Mesenchymal stem cell (in vitro differentiated cells and primary cell): Measurements from ENCODE around the gene CHAF1B.

ENCODE experiments used
- DNase-seq: peaks from one replicate; pipeline ENCODE4 v3.0.0-alpha.2; 2013
- H2AFZ ChIP-seq: one replicate; pipeline ENCODE4 v1.6.1; 2013; ENCODE audit warnings: low read depth, mild to moderate bottlenecking, control low read depth, inconsistent platforms, low read length, moderate library complexity
- H2AK5ac ChIP-seq: 2 replicates; pipeline ENCODE4 v1.6.1; 2013; ENCODE audit warnings: low read length, moderate library complexity, mild to moderate bottlenecking, inconsistent platforms; ENCODE audit not compliant: severe bottlenecking
- H2BK120ac ChIP-seq: one replicate; pipeline ENCODE4 v1.6.1; 2013; ENCODE audit warnings: low read depth, mild to moderate bottlenecking, inconsistent platforms, low read length, moderate library complexity
- H2BK12ac ChIP-seq, 2 experiments: one replicate each; pipeline ENCODE4 v1.6.1; 2013; ENCODE audit warnings: inconsistent platforms in 2 of 2, low read length in 2 of 2, mild to moderate bottlenecking in 2 of 2, moderate library complexity in 2 of 2, control low read depth in 1 of 2
- H2BK15ac ChIP-seq: one replicate; pipeline ENCODE4 v1.6.1; 2013; ENCODE audit warnings: mild to moderate bottlenecking, low read depth, inconsistent platforms; ENCODE audit not compliant: poor library complexity, severe bottlenecking
- H2BK5ac ChIP-seq: 2 replicates; pipeline ENCODE4 v1.6.1; 2013; ENCODE audit warnings: low read depth, mild to moderate bottlenecking, low read length, control low read depth, inconsistent platforms; ENCODE audit not compliant: poor library complexity, severe bottlenecking
- H3K14ac ChIP-seq, 2 experiments: one replicate each; pipeline ENCODE4 v1.6.1; 2013; ENCODE audit warnings: inconsistent platforms in 2 of 2, low read length in 2 of 2, control low read depth in 1 of 2, mild to moderate bottlenecking in 1 of 2, moderate library complexity in 1 of 2
- H3K18ac ChIP-seq, 2 experiments: one replicate each; pipeline ENCODE4 v1.6.1; 2013; ENCODE audit warnings: inconsistent platforms in 2 of 2, low read length in 2 of 2, control low read depth in 1 of 2, low read depth in 1 of 2, mild to moderate bottlenecking in 1 of 2
- H3K23ac ChIP-seq, 2 experiments: one replicate each; pipeline ENCODE4 v1.6.1; 2013; ENCODE audit warnings: inconsistent platforms in 2 of 2, low read length in 2 of 2, mild to moderate bottlenecking in 2 of 2, moderate library complexity in 2 of 2, control low read depth in 1 of 2
- H3K27ac ChIP-seq: 2 replicates; pipeline ENCODE4 v1.5.1; 2013; ENCODE audit warnings: mild to moderate bottlenecking, moderate library complexity, low read length, control low read depth, inconsistent platforms; ENCODE audit not compliant: poor library complexity, severe bottlenecking
- H3K27me3 ChIP-seq, 2 experiments: 2 replicates each; pipeline versions ENCODE4 v1.6.1 to v1.7.0; 2013; ENCODE audit warnings: low read length in 2 of 2, mild to moderate bottlenecking in 2 of 2, moderate library complexity in 2 of 2, control low read depth in 1 of 2, inconsistent platforms in 1 of 2; ENCODE audit not compliant: control insufficient read depth in 1 of 2, insufficient read depth in 1 of 2
- H3K36me3 ChIP-seq, 2 experiments: 2 replicates each; pipeline versions ENCODE4 v1.6.1 to v1.7.0; 2013; ENCODE audit warnings: low read length in 2 of 2, control low read depth in 1 of 2, inconsistent platforms in 1 of 2, low read depth in 1 of 2, mild to moderate bottlenecking in 1 of 2; ENCODE audit not compliant: insufficient read depth in 2 of 2, control insufficient read depth in 1 of 2
- H3K4ac ChIP-seq, 2 experiments: one replicate each; pipeline ENCODE4 v1.6.1; 2013; ENCODE audit warnings: inconsistent platforms in 2 of 2, low read length in 2 of 2, mild to moderate bottlenecking in 2 of 2, moderate library complexity in 2 of 2, control low read depth in 1 of 2, low read depth in 1 of 2
- H3K4me1 ChIP-seq: 2 replicates; pipeline ENCODE4 v1.6.1; 2013; ENCODE audit warnings: low read depth, low read length, control low read depth; ENCODE audit not compliant: control insufficient read depth, insufficient read depth
- H3K4me2 ChIP-seq: 2 replicates; pipeline ENCODE4 v1.6.1; 2013; ENCODE audit warnings: low read length, mild to moderate bottlenecking, inconsistent platforms; ENCODE audit not compliant: poor library complexity, severe bottlenecking
- H3K4me3 ChIP-seq, 2 experiments: 2 replicates each; pipeline versions ENCODE4 v1.5.1 to v1.7.0; 2013; ENCODE audit warnings: low read length in 2 of 2, mild to moderate bottlenecking in 2 of 2, control low read depth in 1 of 2, low read depth in 1 of 2; ENCODE audit not compliant: insufficient read depth in 1 of 2
- H3K79me1 ChIP-seq: replicated peaks from 2 replicates; pipeline ENCODE4 v1.6.1; 2013; ENCODE audit warnings: mild to moderate bottlenecking, control low read depth, low read length, inconsistent platforms; ENCODE audit not compliant: poor library complexity, severe bottlenecking
- H3K9ac ChIP-seq: 2 replicates; pipeline ENCODE4 v1.7.0; 2013; ENCODE audit warnings: mild to moderate bottlenecking, low read length, moderate library complexity
- H3K9me3 ChIP-seq: 2 replicates; pipeline ENCODE4 v1.7.0; 2013; ENCODE audit warnings: mild to moderate bottlenecking, low read length; ENCODE audit not compliant: control insufficient read depth
- H4K8ac ChIP-seq: one replicate; pipeline ENCODE4 v1.6.1; 2013; ENCODE audit warnings: inconsistent platforms, mild to moderate bottlenecking, low read length, moderate library complexity
- H4K91ac ChIP-seq: one replicate; pipeline ENCODE4 v1.6.1; 2013; ENCODE audit warnings: mild to moderate bottlenecking, low read length, inconsistent platforms
- WGBS: methylation state at CpG from one replicate; pipeline ENCODE4 v1.1.7; 2013; ENCODE audit warnings: mixed read lengths; 5-methylcytosine and 5-hydroxymethylcytosine counted together

The CHAF1B gene

DNA sequence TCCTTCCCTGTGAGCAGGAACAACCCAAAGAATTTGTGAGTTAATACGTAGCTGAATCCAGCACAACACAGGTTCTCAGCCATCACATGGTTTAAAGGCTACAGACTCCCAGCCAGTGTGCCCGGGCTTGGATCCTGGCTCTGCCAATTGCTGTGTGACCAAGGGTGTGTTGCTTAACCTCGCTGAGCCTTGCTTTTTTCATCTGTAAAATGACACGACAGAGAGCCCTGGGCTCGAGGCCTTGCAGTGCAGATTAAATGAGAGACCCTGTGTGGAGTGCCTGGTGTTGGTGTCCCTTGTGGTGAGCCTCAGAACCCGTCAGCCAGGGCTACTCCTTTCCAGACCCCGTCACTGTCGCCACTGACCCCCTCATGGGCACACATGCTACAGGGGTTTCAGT is 39.4 kb downstream of the CHAF1B start:
- Histone ChIP-seq H3K9me3 (no peaks in the 10 kb centered on the region), H4K91ac (no peak overlapping the region), H3K4me1 (peaks cover 22% of the 10 kb centered on the region), H3K79me1 (no peaks in the 10 kb centered on the region), H3K23ac (no peak overlapping the region), H3K4ac (no peak overlapping the region), H2BK120ac (no peak overlapping the region), H3K4me2 (no peak overlapping the region), H3K4me3 (no peak overlapping the region), H3K36me3 (no peaks in the 10 kb centered on the region), H4K8ac (no peak overlapping the region), H3K27me3 (no peaks in the 10 kb centered on the region), H3K27ac (no peak overlapping the region), H3K18ac (no peak overlapping the region), H2AK5ac (peak overlapping the region; percentile 4), H2AFZ (no peak overlapping the region), H2BK15ac (no peak overlapping the region), H3K14ac (no peak overlapping the region), H2BK5ac (no peak overlapping the region), H2BK12ac (no peak overlapping the region), H3K9ac (no peak overlapping the region)
- no peak for DNase-seq
- 92% methylated on average over 8 of the region's 8 CpGs for WGBS

DNA sequence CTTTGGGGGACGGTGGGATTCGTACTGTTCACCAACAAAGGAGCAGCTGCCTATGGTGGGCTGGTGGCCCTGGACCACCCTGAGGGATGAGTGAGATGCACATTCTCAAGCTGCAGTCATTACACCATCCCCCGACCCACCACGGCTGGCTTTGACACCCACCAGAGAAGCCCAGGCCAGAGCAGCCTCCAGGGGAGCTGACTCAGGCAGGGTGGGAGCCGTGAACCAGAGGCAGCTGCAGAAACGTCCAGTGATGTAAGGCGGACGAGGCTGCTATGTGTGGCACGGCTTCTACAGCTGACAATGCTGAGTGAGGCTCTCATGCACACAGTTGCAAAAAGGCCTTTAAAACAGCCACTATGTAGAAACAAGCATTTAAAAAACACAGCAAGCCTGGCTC is 40.1 kb downstream of the CHAF1B start:
- no peak overlapping the region for H2BK5ac ChIP-seq
- H2BK12ac ChIP-seq, result no peak overlapping the region
- H3K4me2 ChIP-seq, result no peak overlapping the region
- H4K8ac ChIP-seq, result no peak overlapping the region
- H2BK15ac ChIP-seq, result no peak overlapping the region
- H2BK120ac ChIP-seq, result no peak overlapping the region
- H3K9me3 ChIP-seq, result no peaks in the 10 kb centered on the region
- WGBS, result 74% methylated on average over 7 of the region's 9 CpGs
- H3K4ac ChIP-seq, result no peak overlapping the region
- peak; percentile 39 for DNase-seq
- H3K9ac ChIP-seq, result no peak overlapping the region
- no peak overlapping the region for H3K18ac ChIP-seq
- H3K79me1 ChIP-seq, result no peaks in the 10 kb centered on the region
- H4K91ac ChIP-seq, result no peak overlapping the region
- no peaks in the 10 kb centered on the region for H3K36me3 ChIP-seq
- no peak overlapping the region for H3K4me3 ChIP-seq
- no peak overlapping the region for H3K14ac ChIP-seq
- H2AK5ac ChIP-seq, result no peak overlapping the region
- H3K27ac ChIP-seq, result no peak overlapping the region
- peaks cover 23% of the 10 kb centered on the region for H3K4me1 ChIP-seq
- H3K27me3 ChIP-seq, result no peaks in the 10 kb centered on the region
- no peak overlapping the region for H3K23ac ChIP-seq
- H2AFZ ChIP-seq, result no peak overlapping the region

GRCh38 chr21:36427502-36427901 is 42.3 kb downstream of the CHAF1B start:
- Histone ChIP-seq H2AK5ac (peak overlapping the region; percentile 26), H4K8ac (no peak overlapping the region), H3K23ac (no peak overlapping the region), H3K27me3 (no peaks in the 10 kb centered on the region), H2BK15ac (no peak overlapping the region), H3K36me3 (no peaks in the 10 kb centered on the region), H3K4me2 (no peak overlapping the region), H3K4ac (no peak overlapping the region), H3K14ac (no peak overlapping the region), H3K4me1 (peaks cover 30% of the 10 kb centered on the region), H3K18ac (no peak overlapping the region), H2AFZ (no peak overlapping the region), H2BK12ac (no peak overlapping the region), H3K4me3 (no peak overlapping the region), H4K91ac (no peak overlapping the region), H3K9ac (no peak overlapping the region), H3K79me1 (peaks cover 2% of the 10 kb centered on the region), H3K27ac (no peak overlapping the region), H3K9me3 (no peaks in the 10 kb centered on the region), H2BK5ac (no peak overlapping the region), H2BK120ac (no peak overlapping the region)
- no peak for DNase-seq
- 100% methylated on average over 4 of the region's 4 CpGs for WGBS

DNA sequence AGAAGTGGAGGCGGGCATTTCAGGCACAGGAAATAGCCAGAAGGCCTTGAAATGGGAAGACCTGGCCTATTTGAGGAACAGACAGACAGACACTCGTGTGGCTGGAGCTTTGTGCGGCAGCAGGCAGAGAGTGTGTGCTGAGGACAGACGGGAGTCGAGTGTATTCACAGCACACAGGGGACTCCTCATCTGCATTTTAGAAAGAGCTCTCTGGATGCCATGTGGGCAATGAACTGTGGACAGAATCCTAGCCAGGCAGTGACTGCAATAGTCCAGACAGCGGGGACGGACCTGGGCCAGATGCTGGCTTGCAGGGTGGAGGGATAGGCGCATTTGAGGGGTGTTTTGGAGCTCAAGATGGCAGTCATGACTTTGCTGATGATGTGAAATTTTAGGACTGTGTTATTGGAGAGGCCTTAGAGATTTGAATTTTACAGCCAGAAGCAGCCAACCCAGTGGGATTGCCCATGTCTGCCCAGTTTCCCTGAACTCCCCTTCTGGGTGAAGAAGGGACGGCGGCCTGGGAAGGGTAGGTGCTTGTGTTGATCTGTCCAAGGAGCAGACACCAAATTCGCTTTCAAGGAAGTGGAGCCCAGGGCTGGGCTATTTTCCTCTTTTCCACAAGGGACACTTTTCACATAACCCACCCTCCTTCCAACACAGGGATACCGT is 43.7 kb downstream of the CHAF1B start:
- H2BK15ac ChIP-seq, result no peak overlapping the region
- no peak overlapping the region for H2AFZ ChIP-seq
- H3K4ac ChIP-seq, result peak overlapping the region in 1 of 2 experiments; percentile 14
- DNase-seq, result peak; percentile 25
- peak overlapping the region; percentile 90 for H3K27ac ChIP-seq
- H3K4me3 ChIP-seq, result peak overlapping the region in 1 of 2 experiments; percentile 68
- no peaks in the 10 kb centered on the region for H3K27me3 ChIP-seq
- H2AK5ac ChIP-seq, result peak overlapping the region; percentile 90
- H2BK120ac ChIP-seq, result no peak overlapping the region
- H3K9me3 ChIP-seq, result no peaks in the 10 kb centered on the region
- H3K4me2 ChIP-seq, result peak overlapping the region; percentile 1
- H4K8ac ChIP-seq, result peak overlapping the region; percentile 59
- peaks cover 33% of the 10 kb centered on the region for H3K4me1 ChIP-seq
- no peak overlapping the region for H3K14ac ChIP-seq
- 76% methylated on average over 12 of the region's 12 CpGs for WGBS
- no peak overlapping the region for H3K23ac ChIP-seq
- peak overlapping the region; percentile 5 to 40 for H3K18ac ChIP-seq
- no peaks in the 10 kb centered on the region for H3K36me3 ChIP-seq
- peaks cover 6% of the 10 kb centered on the region for H3K79me1 ChIP-seq
- peak overlapping the region; percentile 29 to 33 for H2BK12ac ChIP-seq
- H2BK5ac ChIP-seq, result peak overlapping the region; percentile 19
- peak overlapping the region; percentile 91 for H3K9ac ChIP-seq
- H4K91ac ChIP-seq, result peak overlapping the region; percentile 84
